GM12873 (cell line): Measurements from ENCODE around the gene DNM1.

Experiments used
- TF ChIP-seq, protein P1 (sequence below): IDR thresholded peaks from 2 replicates; pipeline ENCODE4 v1.5.1; 2012; ENCODE audit warnings: low read depth, mild to moderate bottlenecking, moderate library complexity, low read length, control low read depth; ENCODE audit not compliant: insufficient read depth; ENCODE audit errors: missing control alignments

DNM1 gene

DNA sequence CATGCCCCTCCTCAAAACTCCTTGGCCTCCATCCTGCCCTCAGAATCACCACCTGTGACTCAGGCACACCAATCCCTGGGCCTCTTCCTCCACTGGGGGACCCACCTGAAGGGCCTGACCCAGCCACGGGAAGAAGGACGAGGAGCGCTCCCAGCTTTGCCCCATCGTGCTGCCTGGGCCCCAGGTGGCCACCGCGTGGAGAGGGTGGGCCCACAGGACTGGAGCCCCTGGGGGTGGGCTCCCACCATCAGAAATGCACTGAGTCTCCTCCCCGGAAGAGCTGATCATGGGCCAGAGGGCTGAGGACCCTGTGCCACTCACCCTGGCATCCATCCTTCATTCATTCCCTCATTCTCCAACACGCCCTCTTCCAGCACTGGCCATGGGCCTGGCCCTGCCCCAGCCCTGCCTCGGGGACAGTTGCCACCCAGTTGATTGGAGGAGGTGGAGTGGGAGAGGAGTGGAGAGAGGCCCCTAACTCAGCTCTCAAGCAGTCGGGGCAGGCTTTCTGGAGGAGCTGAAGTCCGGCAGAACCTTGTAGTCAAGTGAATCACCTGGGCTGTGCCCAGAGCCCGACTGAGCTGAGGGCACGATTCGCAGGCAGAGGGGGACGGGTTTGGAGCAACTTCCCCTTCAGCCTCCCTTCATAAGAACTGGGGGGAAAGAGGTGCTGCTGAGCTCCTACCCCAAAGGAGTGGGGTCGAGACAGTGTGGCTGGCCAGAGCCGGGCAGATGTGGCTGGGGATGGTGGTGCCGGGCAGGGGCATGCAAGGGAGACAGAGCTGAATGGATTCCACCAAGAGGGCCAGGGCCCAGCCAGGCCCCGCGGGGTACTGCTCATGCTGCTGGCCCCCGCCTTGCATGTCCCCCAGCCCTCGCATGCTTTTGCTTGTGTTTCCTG is 29.6 kb downstream of the DNM1 start:
- TF ChIP-seq, protein P1, sequence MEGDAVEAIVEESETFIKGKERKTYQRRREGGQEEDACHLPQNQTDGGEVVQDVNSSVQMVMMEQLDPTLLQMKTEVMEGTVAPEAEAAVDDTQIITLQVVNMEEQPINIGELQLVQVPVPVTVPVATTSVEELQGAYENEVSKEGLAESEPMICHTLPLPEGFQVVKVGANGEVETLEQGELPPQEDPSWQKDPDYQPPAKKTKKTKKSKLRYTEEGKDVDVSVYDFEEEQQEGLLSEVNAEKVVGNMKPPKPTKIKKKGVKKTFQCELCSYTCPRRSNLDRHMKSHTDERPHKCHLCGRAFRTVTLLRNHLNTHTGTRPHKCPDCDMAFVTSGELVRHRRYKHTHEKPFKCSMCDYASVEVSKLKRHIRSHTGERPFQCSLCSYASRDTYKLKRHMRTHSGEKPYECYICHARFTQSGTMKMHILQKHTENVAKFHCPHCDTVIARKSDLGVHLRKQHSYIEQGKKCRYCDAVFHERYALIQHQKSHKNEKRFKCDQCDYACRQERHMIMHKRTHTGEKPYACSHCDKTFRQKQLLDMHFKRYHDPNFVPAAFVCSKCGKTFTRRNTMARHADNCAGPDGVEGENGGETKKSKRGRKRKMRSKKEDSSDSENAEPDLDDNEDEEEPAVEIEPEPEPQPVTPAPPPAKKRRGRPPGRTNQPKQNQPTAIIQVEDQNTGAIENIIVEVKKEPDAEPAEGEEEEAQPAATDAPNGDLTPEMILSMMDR = no peak

DNA sequence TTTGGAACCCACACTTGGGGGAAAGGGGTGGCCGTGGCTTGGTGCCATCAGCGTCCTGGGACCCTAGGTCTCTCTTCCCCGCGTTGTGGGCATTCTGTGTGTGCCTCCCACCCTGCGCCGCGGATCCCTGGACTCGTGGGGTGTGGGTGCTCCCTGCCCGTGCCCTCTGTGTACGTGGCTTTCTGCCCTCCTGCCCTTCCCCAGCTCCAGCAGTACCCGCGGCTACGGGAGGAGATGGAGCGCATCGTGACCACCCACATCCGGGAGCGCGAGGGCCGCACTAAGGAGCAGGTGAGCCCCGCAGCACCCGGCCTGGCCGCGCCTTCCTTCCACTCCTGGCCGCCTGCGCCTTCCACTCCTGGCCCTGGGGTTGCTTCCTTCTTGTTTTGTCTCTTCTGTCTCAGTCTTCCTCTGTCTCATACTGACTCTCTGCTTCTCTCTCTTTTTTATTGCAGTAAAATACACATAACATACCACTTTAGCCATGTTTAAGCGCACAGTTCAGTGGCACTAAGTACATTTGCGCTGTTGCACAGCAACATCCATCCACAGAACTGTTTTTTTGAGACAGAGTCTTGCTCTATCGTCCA is 30.7 kb downstream of the DNM1 start:
- TF ChIP-seq, protein P1 = no peak

DNA sequence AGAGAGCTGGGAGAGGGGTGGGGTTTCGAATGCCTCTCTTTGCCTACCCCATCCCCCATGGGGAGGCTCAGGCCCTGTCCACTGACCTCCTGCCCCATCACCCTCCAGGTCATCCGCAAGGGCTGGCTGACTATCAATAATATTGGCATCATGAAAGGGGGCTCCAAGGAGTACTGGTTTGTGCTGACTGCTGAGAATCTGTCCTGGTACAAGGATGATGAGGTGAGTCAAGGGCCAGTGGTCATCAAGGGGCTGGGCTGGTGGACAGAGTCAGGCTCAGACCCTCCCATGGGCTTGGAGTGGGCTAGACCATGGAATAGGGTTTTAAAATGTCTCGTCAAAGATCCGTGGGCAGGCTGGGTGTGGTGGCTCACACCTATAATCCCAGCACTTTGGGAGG is 38.9 kb downstream of the DNM1 start:
- TF ChIP-seq, protein P1 = no peak

DNA sequence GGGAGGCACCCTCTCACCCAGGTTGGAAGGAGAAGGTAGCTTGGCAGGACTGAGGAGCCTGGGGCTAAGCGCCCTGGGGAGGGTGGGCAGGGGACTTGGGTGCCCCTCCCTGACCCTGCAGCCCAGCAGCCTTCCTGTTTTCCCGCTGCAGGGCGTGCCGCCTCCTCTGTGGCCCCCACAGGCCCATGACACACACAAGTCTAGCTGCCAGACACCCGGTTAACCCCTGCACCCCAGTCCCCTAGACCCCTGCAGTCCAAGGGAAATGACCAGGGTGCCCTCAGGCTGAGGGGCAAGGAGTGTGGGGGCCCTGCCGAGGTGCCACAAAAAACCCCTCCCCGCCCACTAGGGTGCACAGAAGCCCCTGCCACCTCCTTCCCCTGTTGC is 39.6 kb downstream of the DNM1 start:
- TF ChIP-seq, protein P1 = no peak

DNA sequence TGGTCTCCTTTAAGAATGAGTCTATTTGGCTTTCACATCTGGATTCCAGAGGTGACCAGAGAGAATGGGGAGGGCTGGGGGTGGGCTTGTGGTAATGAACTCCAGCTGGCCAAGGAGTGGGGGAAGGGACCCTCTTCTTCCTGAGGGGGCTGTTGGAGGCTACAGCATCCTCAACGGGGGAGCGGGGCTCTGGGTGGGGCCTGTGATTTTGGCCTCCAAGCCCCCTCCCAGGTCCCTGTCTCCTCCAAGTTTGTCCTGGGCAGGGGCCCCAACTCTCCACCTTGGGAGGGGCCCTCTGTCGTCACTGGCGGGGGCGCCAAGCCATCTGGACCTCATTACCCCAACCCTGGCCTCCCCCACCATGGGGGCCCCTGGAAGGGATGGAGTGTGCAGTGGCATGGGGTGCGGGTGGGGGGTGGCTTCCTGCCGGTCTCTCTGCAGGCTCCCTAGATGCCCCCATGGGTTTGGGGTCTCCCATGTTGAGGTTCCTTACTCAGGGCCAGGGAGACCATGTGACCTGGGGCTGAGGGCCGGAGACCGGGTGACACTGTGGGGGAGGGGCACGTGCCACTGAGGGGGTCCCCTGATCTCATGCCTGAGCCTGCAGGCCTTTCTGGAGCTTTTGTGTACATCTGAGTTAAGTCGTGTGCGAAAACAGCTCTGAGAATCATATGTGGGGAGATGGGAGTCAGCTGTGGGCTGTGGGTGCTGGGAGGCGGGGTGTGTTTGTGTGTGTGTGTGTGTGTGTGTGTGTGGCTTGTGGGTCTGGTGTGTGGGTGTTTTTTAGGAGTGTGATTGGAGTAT is 40.2 kb downstream of the DNM1 start:
- TF ChIP-seq, protein P1 = no peak

DNA sequence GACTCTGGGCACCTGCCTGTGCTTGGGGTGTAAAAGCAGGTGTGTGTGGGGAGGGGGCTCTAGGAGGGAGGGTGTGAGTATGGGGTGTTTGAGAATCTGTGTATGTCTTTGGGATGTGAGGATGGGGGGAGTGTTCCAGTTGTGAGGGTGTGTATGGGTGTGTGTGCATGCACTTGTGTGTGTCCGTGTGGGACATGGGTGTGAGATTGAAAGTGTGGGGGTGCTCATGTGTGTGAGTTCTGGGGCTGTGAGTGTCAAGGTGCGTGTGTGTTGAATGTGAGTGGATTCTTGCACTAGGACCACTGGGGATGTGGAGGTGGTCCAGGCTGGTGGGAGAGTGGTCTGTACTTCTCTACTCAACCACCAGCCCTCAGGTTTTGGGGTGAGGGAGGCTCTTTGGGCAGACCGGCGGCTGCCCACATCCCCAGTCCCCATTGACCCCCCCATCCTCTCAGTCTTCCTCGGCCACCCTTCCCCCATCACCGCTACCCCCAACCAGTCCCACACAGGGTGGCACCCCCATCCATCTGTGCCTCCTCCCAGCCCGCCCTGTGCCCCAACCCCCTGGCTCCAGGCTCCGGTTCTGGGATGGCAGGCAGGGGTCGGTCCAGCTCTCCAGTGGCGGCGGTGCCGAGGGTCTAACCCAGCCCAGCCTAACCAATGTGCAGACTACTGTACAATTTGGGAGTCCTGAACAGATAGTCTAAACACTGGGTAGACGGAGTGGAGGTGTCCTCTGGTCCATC is 41.1 kb downstream of the DNM1 start:
- TF ChIP-seq, protein P1 = no peak
